HG03342 (cell line): ENCODE results near the gene DDI2.

Experiments used
- ATAC-seq: cut with Tn5 transposase; IDR thresholded peaks from one replicate; pipeline ENCODE4 v1.9.1; 2021; ENCODE audit warnings: mild to moderate bottlenecking, moderate library complexity; ENCODE audit not compliant: unreplicated experiment

The DDI2 gene

GRCh38 chr1:15700508-15700907 lies 83.2 kb downstream of the DDI2 start:
- ATAC-seq = no peak

- no peak for ATAC-seq
These were observed 84.5 kb downstream of the DDI2 start for GRCh38 chr1:15701784-15702183.

GRCh38 chr1:15702722-15703550 lies 85.7 kb downstream of the DDI2 start:
- no peak for ATAC-seq

GRCh38 chr1:15703562-15703961 lies 86.3 kb downstream of the DDI2 start:
- no peak for ATAC-seq

- no peak for ATAC-seq
These were observed 87.4 kb downstream of the DDI2 start for GRCh38 chr1:15704526-15705183.

- ATAC-seq = no peak
These were observed 87.9 kb downstream of the DDI2 start for GRCh38 chr1:15705184-15705566.

- ATAC-seq = no peak
These were observed 89.5 kb downstream of the DDI2 start for GRCh38 chr1:15706751-15707150.

GRCh38 chr1:15707239-15707925 lies 90.1 kb downstream of the DDI2 start:
- no peak for ATAC-seq

- ATAC-seq = no peak
These were observed 91.4 kb downstream of the DDI2 start for GRCh38 chr1:15708486-15709137.

- no peak for ATAC-seq
These were observed 92.0 kb downstream of the DDI2 start for GRCh38 chr1:15709226-15709625.

GRCh38 chr1:15712168-15712567 lies 94.9 kb downstream of the DDI2 start:
- ATAC-seq = no peak

GRCh38 chr1:15714406-15715136 lies 97.3 kb downstream of the DDI2 start:
- ATAC-seq = no peak

GRCh38 chr1:15717418-15718125 lies 100.3 kb downstream of the DDI2 start:
- ATAC-seq = no peak

- ATAC-seq = no peak
These were observed 100.9 kb downstream of the DDI2 start for GRCh38 chr1:15718199-15718601.
